IMR-90 (cell line): ENCODE measurements around the gene FAM131B. TPM values are rescaled to one million over a fixed set of nuclear protein-coding genes. Genes with fewer than 3 reads are reported as not detected.

Experiments used
- ATAC-seq: fragments of 200-7000 bp; cut with Tn5 transposase; 2 replicates; pipeline ENCODE4 v1.9.1; 2020; ENCODE audit warnings: low read depth, mild to moderate bottlenecking, moderate library complexity
- BruUV-seq: library from RNA; stranded (reverse); fragments of 400-500 nt; replicated peaks from 2 replicates; lab custom pipeline; 2021; lab: Mats Ljungman, UMichigan
- CTCF ChIA-PET: fragments of 300-600 bp; formaldehyde crosslinking; extraction: SDS; loops from one replicate; lab custom pipeline; 2021; ENCODE audit warnings: antibody characterized with exemption; lab: Yijun Ruan, JAX
- POLR2A ChIA-PET: fragments of 300-600 bp; sonication (Branson Sonifier 250); formaldehyde crosslinking; loops from one replicate; lab custom pipeline; 2022; ENCODE audit warnings: antibody characterized with exemption; ENCODE audit not compliant: unreplicated experiment; lab: Charles Lee
- DNase-seq: peaks from one replicate; pipeline ENCODE4 v3.0.0; 2013
- H2AFZ ChIP-seq: replicated peaks from 2 replicates; pipeline ENCODE3; 2013; ENCODE audit warnings: low read length, mild to moderate bottlenecking; ENCODE audit not compliant: poor library complexity
- H2AK5ac ChIP-seq: 2 replicates; pipeline ENCODE4 v1.6.1; 2013; ENCODE audit warnings: low read depth, low read length, inconsistent platforms
- H2AK9ac ChIP-seq: replicated peaks from 2 replicates; pipeline ENCODE3; 2013; ENCODE audit warnings: mild to moderate bottlenecking, low read depth, low read length, moderate library complexity; ENCODE audit not compliant: poor library complexity
- H2BK120ac ChIP-seq: 2 replicates; pipeline ENCODE4 v1.6.1; 2013; ENCODE audit warnings: low read depth, low read length, inconsistent platforms
- H2BK15ac ChIP-seq: 3 replicates; pipeline ENCODE4 v1.6.1; 2013; ENCODE audit warnings: low read depth, low read length, inconsistent platforms
- H2BK20ac ChIP-seq: 2 replicates; pipeline ENCODE4 v1.6.1; 2013; ENCODE audit warnings: low read depth, mild to moderate bottlenecking, inconsistent platforms, low read length, moderate library complexity
- H2BK5ac ChIP-seq: 2 replicates; pipeline ENCODE4 v1.6.1; 2013; ENCODE audit warnings: mild to moderate bottlenecking, low read depth, low read length, inconsistent platforms; ENCODE audit not compliant: poor library complexity, severe bottlenecking
- H3K14ac ChIP-seq: replicated peaks from 2 replicates; pipeline ENCODE4 v1.6.1; 2013; ENCODE audit warnings: low read depth, low read length, inconsistent platforms
- H3K18ac ChIP-seq: 2 replicates; pipeline ENCODE4 v1.6.1; 2013; ENCODE audit warnings: low read depth, low read length, control low read depth
- H3K23ac ChIP-seq: 2 replicates; pipeline ENCODE4 v1.6.1; 2013; ENCODE audit warnings: low read depth, low read length, inconsistent platforms
- H3K27ac ChIP-seq: 2 replicates; pipeline ENCODE4 v1.5.1; 2013; ENCODE audit warnings: mild to moderate bottlenecking, control low read depth, low read length; ENCODE audit not compliant: insufficient read depth
- H3K27me3 ChIP-seq: 2 replicates; pipeline ENCODE4 v1.6.1; 2013; ENCODE audit warnings: low read length; ENCODE audit not compliant: control insufficient read depth, insufficient read depth
- H3K36me3 ChIP-seq: 2 replicates; pipeline ENCODE4 v1.6.1; 2013; ENCODE audit warnings: low read length, mixed read lengths; ENCODE audit not compliant: control insufficient read depth, insufficient read depth
- H3K4ac ChIP-seq: 2 replicates; pipeline ENCODE4 v1.6.1; 2013; ENCODE audit warnings: low read depth, low read length, inconsistent platforms
- H3K4me1 ChIP-seq: 2 replicates; pipeline ENCODE4 v1.6.1; 2013; ENCODE audit warnings: low read length, mixed read lengths; ENCODE audit not compliant: control insufficient read depth, insufficient read depth
- H3K4me2 ChIP-seq: 2 replicates; pipeline ENCODE4 v1.6.1; 2013; ENCODE audit warnings: low read depth, mild to moderate bottlenecking, control low read depth, low read length, moderate library complexity
- H3K4me3 ChIP-seq: 2 replicates; pipeline ENCODE4 v1.5.1; 2013; ENCODE audit warnings: low read depth, mild to moderate bottlenecking, control low read depth, low read length, moderate library complexity; ENCODE audit not compliant: insufficient read depth
- H3K56ac ChIP-seq: 2 replicates; pipeline ENCODE4 v1.6.1; 2013; ENCODE audit warnings: low read length, inconsistent platforms; ENCODE audit not compliant: insufficient read depth; ENCODE audit errors: extremely low read depth
- H3K79me1 ChIP-seq, 2 experiments: 2 replicates each; pipeline ENCODE4 v1.6.1; 2013; ENCODE audit warnings: low read length in 2 of 2, inconsistent platforms in 1 of 2, low read depth in 1 of 2
- H3K9ac ChIP-seq: 2 replicates; pipeline ENCODE4 v1.6.1; 2013; ENCODE audit warnings: low read depth, low read length, control low read depth
- H3K9me1 ChIP-seq: 2 replicates; pipeline ENCODE4 v1.6.1; 2013; ENCODE audit warnings: low read length, inconsistent platforms; ENCODE audit not compliant: insufficient read depth
- H3K9me3 ChIP-seq: 2 replicates; pipeline ENCODE4 v1.6.1; 2013; ENCODE audit warnings: low read length; ENCODE audit not compliant: control insufficient read depth, insufficient read depth
- H4K20me1 ChIP-seq: 2 replicates; pipeline ENCODE4 v1.6.1; 2013; ENCODE audit warnings: low read length, inconsistent platforms; ENCODE audit not compliant: insufficient read depth
- H4K5ac ChIP-seq: 2 replicates; pipeline ENCODE4 v1.6.1; 2013; ENCODE audit warnings: mild to moderate bottlenecking, low read depth, low read length, control low read depth
- H4K8ac ChIP-seq, 2 experiments: 2 replicates each; pipeline ENCODE4 v1.6.1; 2013; ENCODE audit warnings: low read depth in 2 of 2, low read length in 2 of 2, control low read depth in 1 of 2, inconsistent platforms in 1 of 2
- H4K91ac ChIP-seq: 2 replicates; pipeline ENCODE4 v1.6.1; 2013; ENCODE audit warnings: low read depth, low read length, inconsistent platforms; ENCODE audit not compliant: insufficient read depth
- BHLHE40 ChIP-seq: fragments of 150-350 bp; IDR thresholded peaks from 2 replicates; pipeline ENCODE4 v1.6.1; 2016; ENCODE audit warnings: mild to moderate bottlenecking, low read depth, low read length
- CEBPB ChIP-seq: IDR thresholded peaks from 2 replicates; pipeline ENCODE4 v1.6.1; 2012; ENCODE audit warnings: low read depth, low read length, improper control_type of control experiment
- CHD1 ChIP-seq: IDR thresholded peaks from 2 replicates; pipeline ENCODE4 v1.6.1; 2012; ENCODE audit warnings: low read depth, low read length, improper control_type of control experiment
- FOS ChIP-seq: fragments of 150-350 bp; IDR thresholded peaks from 2 replicates; pipeline ENCODE4 v1.6.1; 2016; ENCODE audit warnings: low read depth, low read length
- MAFK ChIP-seq: IDR thresholded peaks from 2 replicates; pipeline ENCODE4 v1.6.1; 2012; ENCODE audit warnings: low read depth, low read length, improper control_type of control experiment
- MAZ ChIP-seq: IDR thresholded peaks from 2 replicates; pipeline ENCODE4 v1.6.1; 2012; ENCODE audit warnings: low read depth, mild to moderate bottlenecking, low read length, improper control_type of control experiment, moderate library complexity, borderline replicate concordance
- MXI1 ChIP-seq: IDR thresholded peaks from 2 replicates; pipeline ENCODE4 v1.6.1; 2012; ENCODE audit warnings: low read depth, mild to moderate bottlenecking, low read length, moderate library complexity, borderline replicate concordance
- NFE2L2 ChIP-seq: fragments of 150-350 bp; IDR thresholded peaks from 2 replicates; pipeline ENCODE4 v1.6.1; 2016; ENCODE audit warnings: low read depth, mild to moderate bottlenecking, low read length
- POLR2A ChIP-seq: IDR thresholded peaks from 2 replicates; pipeline ENCODE4 v1.6.1; 2012; ENCODE audit warnings: mild to moderate bottlenecking, low read depth, low read length
- RAD21 ChIP-seq: IDR thresholded peaks from 2 replicates; pipeline ENCODE4 v1.6.1; 2012; ENCODE audit warnings: low read length, improper control_type of control experiment
- RCOR1 ChIP-seq: IDR thresholded peaks from 2 replicates; pipeline ENCODE4 v1.6.1; 2012; ENCODE audit warnings: mild to moderate bottlenecking, low read length, improper control_type of control experiment; ENCODE audit not compliant: insufficient replicate concordance
- RFX5 ChIP-seq: IDR thresholded peaks from 2 replicates; pipeline ENCODE4 v1.8.0; 2012; ENCODE audit warnings: low read depth, mild to moderate bottlenecking, low read length, moderate library complexity
- SMC3 ChIP-seq: fragments of 150-350 bp; IDR thresholded peaks from 2 replicates; pipeline ENCODE4 v1.6.1; 2016; ENCODE audit warnings: low read depth, mild to moderate bottlenecking, antibody characterized with exemption, low read length, moderate library complexity
- WGBS, 2 experiments: methylation state at CpG; one replicate each; pipeline versions ENCODE4 v1.1.5 to v1.1.7; 2013; ENCODE audit warnings: missing lambda C conversion rate in 2 of 2; ENCODE audit not compliant: insufficient read length in 1 of 2; ENCODE audit errors: extremely low coverage in 2 of 2; 5-methylcytosine and 5-hydroxymethylcytosine counted together
- dilution Hi-C: fragments of 300-500 bp; cut with HindIII; formaldehyde crosslinking; loops from one replicate; pipeline ENCODE4 v1.14.3; 2018; ENCODE audit warnings: low sequenced_read_pairs; ENCODE audit not compliant: unreplicated experiment
- in situ Hi-C: fragments of 300-500 bp; cut with MboI; formaldehyde crosslinking; loops from 3 replicates; pipeline ENCODE4 v1.14.3; 2019; ENCODE audit warnings: low sequenced_read_pairs, inconsistent platforms, mixed read lengths
- intact Hi-C: fragments of 100-400 bp; cut with micrococcal nuclease; formaldehyde crosslinking; loops from 2 replicates; pipeline ENCODE4 v1.10.0; 2022
- polyA plus RNA-seq, 3 experiments: library from polyadenylated mRNA; depleted of rRNA; stranded (reverse); fragments of >200 nt; gene quantifications; 2 replicates each; pipeline ENCODE4 v1.2.3, GENCODE V29; 2012; ENCODE audit warnings: low replicate concordance in 1 of 3
- total RNA-seq: library from RNA; depleted of rRNA; stranded (reverse); fragments of >200 nt; gene quantifications from 2 replicates; pipeline ENCODE4 v1.2.3, GENCODE V29; 2012
- TF ChIP-seq, protein P1 (sequence below): fragments of 150-350 bp; IDR thresholded peaks from 2 replicates; pipeline ENCODE4 v1.6.1; 2017; ENCODE audit warnings: mild to moderate bottlenecking, antibody characterized with exemption, low read length, low read depth
- TF ChIP-seq, protein P2 (sequence below): fragments of 150-350 bp; IDR thresholded peaks from 2 replicates; pipeline ENCODE4 v1.6.1; 2016; ENCODE audit warnings: low read depth, mild to moderate bottlenecking, low read length, moderate library complexity, borderline replicate concordance
- TF ChIP-seq, protein P3 (sequence below): conservative IDR thresholded peaks from 2 replicates; pipeline ENCODE4 v1.5.1; 2012; ENCODE audit warnings: mild to moderate bottlenecking, low read depth, low read length, improper control_type of control experiment

FAM131B gene
- total and polyA plus RNA-seq, 2 of the 4 experiments (the other 2 are of a cell fraction), result 3.4 to 4.3 TPM

DNA sequence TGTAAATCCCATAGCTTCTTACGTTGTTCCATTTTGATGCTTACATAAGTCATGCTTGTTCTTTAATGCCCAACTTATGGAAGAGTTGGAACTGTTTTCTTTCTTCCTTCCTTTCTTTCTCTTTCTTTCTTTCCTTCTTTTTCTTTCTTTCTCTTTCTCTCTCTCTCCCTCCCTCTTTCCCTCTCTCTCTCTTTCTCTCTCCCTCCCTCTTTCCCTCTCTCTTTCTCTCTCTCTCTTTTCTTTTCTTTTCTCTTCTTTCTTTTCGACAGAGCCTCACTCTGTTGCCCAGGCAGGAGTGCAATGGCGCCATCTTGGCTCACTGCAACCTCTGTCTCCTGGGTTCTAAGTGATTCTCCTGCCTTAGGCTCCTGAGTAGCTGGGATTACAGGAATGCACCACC lies 18.9 kb downstream of the FAM131B start:
- TF ChIP-seq RAD21 (no peak), NFE2L2 (no peak), CHD1 (no peak), FOS (no peak), BHLHE40 (no peak), MXI1 (no peak), MAFK (no peak), MAZ (no peak), POLR2A (no peak), SMC3 (no peak), CEBPB (no peak), RCOR1 (no peak), RFX5 (no peak)
- TF ChIP-seq, protein P1, sequence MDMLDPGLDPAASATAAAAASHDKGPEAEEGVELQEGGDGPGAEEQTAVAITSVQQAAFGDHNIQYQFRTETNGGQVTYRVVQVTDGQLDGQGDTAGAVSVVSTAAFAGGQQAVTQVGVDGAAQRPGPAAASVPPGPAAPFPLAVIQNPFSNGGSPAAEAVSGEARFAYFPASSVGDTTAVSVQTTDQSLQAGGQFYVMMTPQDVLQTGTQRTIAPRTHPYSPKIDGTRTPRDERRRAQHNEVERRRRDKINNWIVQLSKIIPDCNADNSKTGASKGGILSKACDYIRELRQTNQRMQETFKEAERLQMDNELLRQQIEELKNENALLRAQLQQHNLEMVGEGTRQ, result no peak
- TF ChIP-seq, protein P2, sequence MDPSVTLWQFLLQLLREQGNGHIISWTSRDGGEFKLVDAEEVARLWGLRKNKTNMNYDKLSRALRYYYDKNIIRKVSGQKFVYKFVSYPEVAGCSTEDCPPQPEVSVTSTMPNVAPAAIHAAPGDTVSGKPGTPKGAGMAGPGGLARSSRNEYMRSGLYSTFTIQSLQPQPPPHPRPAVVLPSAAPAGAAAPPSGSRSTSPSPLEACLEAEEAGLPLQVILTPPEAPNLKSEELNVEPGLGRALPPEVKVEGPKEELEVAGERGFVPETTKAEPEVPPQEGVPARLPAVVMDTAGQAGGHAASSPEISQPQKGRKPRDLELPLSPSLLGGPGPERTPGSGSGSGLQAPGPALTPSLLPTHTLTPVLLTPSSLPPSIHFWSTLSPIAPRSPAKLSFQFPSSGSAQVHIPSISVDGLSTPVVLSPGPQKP, result no peak
- TF ChIP-seq, protein P3, sequence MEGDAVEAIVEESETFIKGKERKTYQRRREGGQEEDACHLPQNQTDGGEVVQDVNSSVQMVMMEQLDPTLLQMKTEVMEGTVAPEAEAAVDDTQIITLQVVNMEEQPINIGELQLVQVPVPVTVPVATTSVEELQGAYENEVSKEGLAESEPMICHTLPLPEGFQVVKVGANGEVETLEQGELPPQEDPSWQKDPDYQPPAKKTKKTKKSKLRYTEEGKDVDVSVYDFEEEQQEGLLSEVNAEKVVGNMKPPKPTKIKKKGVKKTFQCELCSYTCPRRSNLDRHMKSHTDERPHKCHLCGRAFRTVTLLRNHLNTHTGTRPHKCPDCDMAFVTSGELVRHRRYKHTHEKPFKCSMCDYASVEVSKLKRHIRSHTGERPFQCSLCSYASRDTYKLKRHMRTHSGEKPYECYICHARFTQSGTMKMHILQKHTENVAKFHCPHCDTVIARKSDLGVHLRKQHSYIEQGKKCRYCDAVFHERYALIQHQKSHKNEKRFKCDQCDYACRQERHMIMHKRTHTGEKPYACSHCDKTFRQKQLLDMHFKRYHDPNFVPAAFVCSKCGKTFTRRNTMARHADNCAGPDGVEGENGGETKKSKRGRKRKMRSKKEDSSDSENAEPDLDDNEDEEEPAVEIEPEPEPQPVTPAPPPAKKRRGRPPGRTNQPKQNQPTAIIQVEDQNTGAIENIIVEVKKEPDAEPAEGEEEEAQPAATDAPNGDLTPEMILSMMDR, result no peak
- ChIA-PET CTCF (no interaction called here), POLR2A (no interaction called here)
- H3K9me3 ChIP-seq, result no peaks in the 10 kb centered on the region
- intact Hi-C loops (no loop called here), in situ Hi-C loops (no loop called here), dilution Hi-C loops (no loop called here)
- H2BK120ac ChIP-seq, result no peak overlapping the region
- ATAC-seq, result no peak
- H3K14ac ChIP-seq, result no peak overlapping the region
- no peak overlapping the region for H3K9ac ChIP-seq
- H3K27me3 ChIP-seq, result peaks cover 27% of the 10 kb centered on the region
- no peak overlapping the region for H2BK5ac ChIP-seq
- H2AK9ac ChIP-seq, result no peak overlapping the region
- no peak overlapping the region for H3K23ac ChIP-seq
- no peaks in the 10 kb centered on the region for H3K79me1 ChIP-seq
- H3K9me1 ChIP-seq, result no peaks in the 10 kb centered on the region
- H3K56ac ChIP-seq, result no peak overlapping the region
- H2AFZ ChIP-seq, result no peak overlapping the region
- H3K4ac ChIP-seq, result no peak overlapping the region
- H3K4me1 ChIP-seq, result no peaks in the 10 kb centered on the region
- DNase-seq, result no peak
- H2BK15ac ChIP-seq, result no peak overlapping the region
- H3K36me3 ChIP-seq, result no peaks in the 10 kb centered on the region
- H4K20me1 ChIP-seq, result no peaks in the 10 kb centered on the region
- no CpG with 5 or more reads among the region's 3 CpGs for WGBS, 2 experiments
- no peak overlapping the region for H2BK20ac ChIP-seq
- no peak overlapping the region for H4K5ac ChIP-seq
- no peak overlapping the region for H4K8ac ChIP-seq
- no TSS peak for BruUV-seq
- H3K4me3 ChIP-seq, result no peak overlapping the region
- H3K27ac ChIP-seq, result no peak overlapping the region
- H3K18ac ChIP-seq, result no peak overlapping the region
- H3K4me2 ChIP-seq, result no peak overlapping the region
- H2AK5ac ChIP-seq, result no peak overlapping the region
- H4K91ac ChIP-seq, result no peak overlapping the region
